A549 (cell line): ENCODE results near the gene SHF.

Experiments used
- CTCF ChIP-seq: fragments of >200 bp; sonication (Bioruptor Twin); formaldehyde crosslinking; IDR thresholded peaks from 3 replicates; pipeline ENCODE4 v1.5.1; 2016
- POLR2A ChIP-seq: IDR thresholded peaks from 2 replicates; pipeline ENCODE4 v1.6.1; 2012; ENCODE audit warnings: mild to moderate bottlenecking, low read length
- RCOR1 ChIP-seq: fragments of 150-350 bp; IDR thresholded peaks from 2 replicates; pipeline ENCODE4 v1.6.1; 2014; ENCODE audit warnings: antibody characterized with exemption, low read length, low read depth

DNA sequence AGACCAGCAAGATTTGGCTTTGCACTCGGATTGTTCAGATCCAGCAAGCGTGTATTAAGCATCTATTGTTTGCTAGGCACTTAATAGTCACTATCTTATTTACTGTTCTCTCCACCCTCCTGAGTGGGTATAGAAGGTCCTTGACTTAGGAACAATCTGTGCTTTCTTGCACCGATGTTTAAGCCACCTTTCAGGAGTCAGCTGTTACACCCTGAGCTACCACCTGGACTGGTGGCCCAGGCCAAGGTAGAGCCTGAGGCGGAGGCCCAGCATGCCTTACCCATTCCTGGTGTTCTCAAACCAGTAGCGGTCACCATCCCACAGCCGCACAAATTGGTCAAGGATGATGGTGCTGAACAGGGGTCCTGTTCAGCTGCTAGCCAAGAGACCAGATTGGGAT lies 48.0 kb downstream of the SHF start:
- no peak for TF ChIP-seq CTCF
- no peak for TF ChIP-seq POLR2A
- no peak for TF ChIP-seq RCOR1
